Gastrocnemius medialis (tissue), 4 donors: Measurements from ENCODE around the gene UBASH3B. TPM values are rescaled to one million over a fixed set of nuclear protein-coding genes. Genes with fewer than 3 reads are reported as not detected.
A peak's percentile ranks its signal among the peaks of the same experiment; 100 is the strongest.

Experiments
- ATAC-seq, 2 donors: fragments of 150-250 bp; one replicate each; pipeline ENCODE4 v1.9.1; 2016
- DNase-seq, 2 donors: peaks; one replicate each; pipeline ENCODE4 v3.0.0-alpha.2; 2019
- H3K27ac ChIP-seq, 4 donors: fragments of 200-600 bp; sonication (generic); 1 replicate in 1 of 4; 2 replicates in 3 of 4; pipeline ENCODE4 v1.5.1; 2016 to 2018; ENCODE audit warnings: mild to moderate bottlenecking in 2 of 4, moderate library complexity in 1 of 4
- H3K27me3 ChIP-seq, 3 donors: fragments of 200-600 bp; sonication (generic) in 2 of 3; 1 replicate in 1 of 3; 2 replicates in 2 of 3; pipeline versions ENCODE4 v1.5.1 to v1.6.0; 2016 to 2019; ENCODE audit warnings: mild to moderate bottlenecking in 1 of 3, moderate library complexity in 1 of 3
- H3K36me3 ChIP-seq, 2 donors: fragments of 200-600 bp; sonication (generic) in 1 of 2; one replicate each; pipeline ENCODE4 v1.5.1; 2017 to 2018
- H3K4me1 ChIP-seq, 2 donors: fragments of 200-600 bp; sonication (generic) in 1 of 2; one replicate each; pipeline ENCODE4 v1.5.1; 2016 to 2017; ENCODE audit warnings: mild to moderate bottlenecking in 2 of 2
- H3K4me3 ChIP-seq, 4 donors: fragments of 200-600 bp; sonication (generic) in 3 of 4; 1 replicate in 1 of 4; 2 replicates in 3 of 4; pipeline ENCODE4 v1.5.1; 2016 to 2019; ENCODE audit warnings: mild to moderate bottlenecking in 2 of 4
- H3K9me3 ChIP-seq, 3 donors: fragments of 200-600 bp; sonication (generic) in 2 of 3; 1 replicate in 1 of 3; 2 replicates in 2 of 3; pipeline ENCODE4 v1.5.1; 2016 to 2019
- CTCF ChIP-seq, 5 experiments: fragments of 450-650 bp in 3 of 5; fragments of 200-600 bp in 2 of 5; sonication (generic) in 2 of 5; IDR thresholded peaks in 4 of 5; conservative IDR thresholded peaks in 1 of 5; 1 replicate in 4 of 5; 2 replicates in 1 of 5; pipeline ENCODE4 v1.5.1; 2016 to 2019; ENCODE audit warnings: antibody characterized with exemption in 5 of 5, mild to moderate bottlenecking in 3 of 5, moderate library complexity in 3 of 5
- POLR2A ChIP-seq, 2 donors: fragments of 450-650 bp; IDR thresholded peaks; one replicate each; pipeline ENCODE4 v1.6.1; 2017; ENCODE audit warnings: antibody characterized with exemption in 2 of 2, mild to moderate bottlenecking in 2 of 2, moderate library complexity in 2 of 2
- in situ Hi-C, 4 donors: fragments of 200-750 bp; cut with MboI; loops; one replicate each; pipeline versions ENCODE4 v1.15.0 to v1.8.0; 2017; ENCODE audit warnings: low sequenced_read_pairs in 4 of 4
- intact Hi-C: fragments of 100-400 bp; cut with DNase I; formaldehyde crosslinking; loops from one replicate; pipeline ENCODE4 v1.15.1; 2023; ENCODE audit warnings: low total_unique reads
- total RNA-seq, 4 donors: library from RNA; depleted of rRNA; stranded (reverse); fragments of >200 nt; gene quantifications; one replicate each; pipeline versions ENCODE4 v1.1.0 to v1.2.3, GENCODE V29; 2016

Gene UBASH3B
- total RNA-seq, 4 donors from 2014 or later, result 0.32 to 2.9 (median 0.87) TPM

- no peaks in the 10 kb centered on the region for H3K9me3 ChIP-seq
- no peaks in the 10 kb centered on the region for H3K36me3 ChIP-seq
- peaks cover 0 to under 1% of the 10 kb centered on the region in 2 donors for H3K4me1 ChIP-seq
- ATAC-seq, result no peak
- H3K4me3 ChIP-seq, result no peak overlapping the region
- DNase-seq, result no peak
- intact Hi-C loops, result no loop called here
- TF ChIP-seq POLR2A (IDR thresholded peaks at IDR 0.05), result no peak
- no peak for TF ChIP-seq CTCF (IDR thresholded peaks at IDR 0.05 in 4 of 5, conservative IDR thresholded peaks at IDR 0.05 in 1 of 5)
- no peaks in the 10 kb centered on the region for H3K27me3 ChIP-seq
- in situ Hi-C loops, result no loop called here
- no peak overlapping the region for H3K27ac ChIP-seq
Measured at GRCh38 chr11:122804796-122805195, 149.3 kb downstream of the UBASH3B start.

GRCh38 chr11:122807731-122808477, 152.4 kb downstream of the UBASH3B start:
- TF ChIP-seq CTCF (IDR thresholded peaks at IDR 0.05 in 4 of 5, conservative IDR thresholded peaks at IDR 0.05 in 1 of 5), result no peak
- TF ChIP-seq POLR2A (IDR thresholded peaks at IDR 0.05), result no peak
- intact Hi-C loops (no loop called here), in situ Hi-C loops (no loop called here)
- Histone ChIP-seq H3K27ac (peak overlapping the region; percentile 38 to 54 (median 46)), H3K9me3 (no peaks in the 10 kb centered on the region), H3K4me1 (no peaks in the 10 kb centered on the region), H3K4me3 (no peak overlapping the region), H3K36me3 (no peaks in the 10 kb centered on the region), H3K27me3 (no peaks in the 10 kb centered on the region)
- no peak for ATAC-seq
- no peak for DNase-seq

GRCh38 chr11:122808478-122808869, 153.0 kb downstream of the UBASH3B start:
- no peak for DNase-seq
- intact Hi-C loops, result no loop called here
- no peak overlapping the region for H3K4me3 ChIP-seq
- in situ Hi-C loops, result no loop called here
- no peaks in the 10 kb centered on the region for H3K4me1 ChIP-seq
- TF ChIP-seq POLR2A (IDR thresholded peaks at IDR 0.05) (no peak), CTCF (IDR thresholded peaks at IDR 0.05 in 4 of 5, conservative IDR thresholded peaks at IDR 0.05 in 1 of 5) (no peak)
- no peaks in the 10 kb centered on the region for H3K27me3 ChIP-seq
- H3K27ac ChIP-seq, result peak overlapping the region; percentile 38 to 54 (median 46)
- no peaks in the 10 kb centered on the region for H3K9me3 ChIP-seq
- peak in 1 of 2 donors; percentile 36 for ATAC-seq
- no peaks in the 10 kb centered on the region for H3K36me3 ChIP-seq

GRCh38 chr11:122809866-122810265, 154.3 kb downstream of the UBASH3B start:
- Histone ChIP-seq H3K27ac (no peak overlapping the region), H3K27me3 (no peaks in the 10 kb centered on the region), H3K36me3 (no peaks in the 10 kb centered on the region), H3K4me3 (no peak overlapping the region), H3K9me3 (no peaks in the 10 kb centered on the region), H3K4me1 (no peaks in the 10 kb centered on the region)
- TF ChIP-seq CTCF (IDR thresholded peaks at IDR 0.05 in 4 of 5, conservative IDR thresholded peaks at IDR 0.05 in 1 of 5) (no peak), POLR2A (IDR thresholded peaks at IDR 0.05) (no peak)
- ATAC-seq (no peak), DNase-seq (no peak)
- intact Hi-C loops, result no loop called here
- in situ Hi-C loops, result no loop called here
